Ovary (tissue), 9 donors: ENCODE measurements around the gene USP49. TPM values are rescaled to one million over a fixed set of nuclear protein-coding genes. Genes with fewer than 3 reads are reported as not detected.

Experiments used
- DNase-seq, 5 donors: peaks; one replicate each; pipeline ENCODE4 v3.0.0-alpha.2; 2019 to 2020
- H3K27ac ChIP-seq, 2 donors: fragments of 200-600 bp; one replicate each; pipeline versions ENCODE4 v1.5.1 to v1.8.0; 2019 to 2022
- H3K27me3 ChIP-seq: fragments of 200-600 bp; one replicate; pipeline ENCODE4 v1.8.0; 2022
- H3K36me3 ChIP-seq: fragments of 200-600 bp; sonication (generic); one replicate; pipeline ENCODE4 v1.5.1; 2019
- H3K4me1 ChIP-seq: one replicate; pipeline ENCODE4 v1.8.1; 2013; ENCODE audit warnings: mild to moderate bottlenecking, moderate library complexity; ENCODE audit not compliant: insufficient read depth
- H3K4me3 ChIP-seq: fragments of 200-600 bp; sonication (generic); one replicate; pipeline ENCODE4 v1.5.1; 2017
- H3K9me3 ChIP-seq, 2 donors: fragments of 200-600 bp in 1 of 2; sonication (generic) in 1 of 2; one replicate each; pipeline versions ENCODE4 v1.5.1 to v1.8.1; 2013 to 2019; ENCODE audit warnings: mild to moderate bottlenecking in 1 of 2, moderate library complexity in 1 of 2
- EP300 ChIP-seq: sonication (generic); formaldehyde crosslinking; IDR thresholded peaks from one replicate; pipeline ENCODE4 v1.6.1; 2017; ENCODE audit warnings: antibody characterized with exemption
- POLR2A ChIP-seq: fragments of 450-650 bp; IDR thresholded peaks from one replicate; pipeline ENCODE4 v1.6.1; 2017; ENCODE audit warnings: antibody characterized with exemption, mild to moderate bottlenecking, moderate library complexity
- WGBS, 3 donors: extraction: QIAGEN DNeasy Blood & Tissue Kit in 1 of 3; methylation state at CpG; one replicate each; pipeline versions ENCODE4 v1.1.5 to v1.1.7; 2013 to 2017; 5-methylcytosine and 5-hydroxymethylcytosine counted together
- intact Hi-C, 4 donors: fragments of 100-400 bp; cut with DNase I; formaldehyde crosslinking; loops; one replicate each; pipeline versions ENCODE4 v1.11.0 to v1.15.1; 2022 to 2023
- polyA plus RNA-seq, 2 donors: library from polyadenylated mRNA; stranded (reverse); fragments of 200-250 nt in 1 of 2; fragments of 350-450 nt in 1 of 2; fragmentation: Illumina TruSeq in 1 of 2; extraction: RNeasy Lipid Tissue Mini Kit (QIAGEN cat#74804) in 1 of 2; gene quantifications; one replicate each; pipeline ENCODE4 v1.2.3, GENCODE V29; 2013 to 2014
- total RNA-seq, 7 donors: library from RNA; depleted of rRNA in 2 of 7; stranded (reverse); fragments of >200 nt in 2 of 7; fragmentation: NEBNext Ultra II Directional in 3 of 7; extraction: Animal tissue kit (Norgen Biotek cat#: 25700) in 3 of 7; gene quantifications; one replicate each; pipeline versions ENCODE4 v1.1.0 to v1.2.4, GENCODE V29; 2016 to 2023
- TF ChIP-seq, protein P1 (sequence below), 3 donors: fragments of 450-650 bp in 2 of 3; fragments of 200-600 bp in 1 of 3; IDR thresholded peaks; one replicate each; pipeline versions ENCODE4 v1.5.1 to v1.8.0; 2016 to 2022; ENCODE audit warnings: antibody characterized with exemption in 3 of 3, mild to moderate bottlenecking in 1 of 3
- donor health status: DM: no; HTN: no; CAD: no; lungs with moderate emphysema.
- donor health status: DM: no; HTN: no; CAD: no.
- donor health status: Bipolar disorder and iron deficiency.
- donor health status: DM: yes; HTN: yes; CAD: no.
- donor health status: DM: no; HTN: no; CAD: no.
- donor health status: DM: yes; HTN: yes; CAD: no.

Gene USP49
- total and polyA plus RNA-seq, 9 donors = 2.0 to 5.1 (median 3.1) TPM

DNA sequence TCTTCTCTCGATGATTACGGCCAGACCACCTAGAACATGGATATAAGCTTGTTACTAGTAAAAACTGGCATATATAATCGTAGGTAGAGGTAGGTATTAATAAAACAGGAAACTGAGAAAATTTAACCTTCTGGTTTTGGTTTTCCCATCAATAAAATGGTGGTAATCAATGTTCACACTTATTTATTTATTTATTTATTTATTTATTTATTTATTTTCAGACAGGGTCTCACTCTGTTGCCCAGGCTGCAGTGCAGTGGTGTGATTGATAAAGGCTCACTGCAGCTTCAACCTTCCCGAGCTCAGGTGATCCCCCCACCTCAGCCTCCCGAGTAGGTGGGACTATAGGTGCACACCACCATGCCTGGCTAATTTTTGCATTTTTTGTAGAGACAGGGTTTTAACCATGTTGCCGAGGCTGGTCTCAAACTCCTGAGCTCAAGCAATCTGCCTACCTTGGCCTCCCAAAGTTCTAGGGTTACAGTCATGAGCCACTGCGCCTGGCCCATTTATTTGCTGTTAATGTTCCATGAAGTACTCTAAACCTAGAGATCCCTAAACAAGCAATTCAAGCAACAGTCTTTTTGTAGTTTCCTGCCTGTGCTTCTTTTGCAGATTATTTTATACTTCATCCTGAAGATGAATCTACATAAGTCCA lies 96.1 kb downstream of the USP49 start:
- TF ChIP-seq POLR2A (no peak), EP300 (no peak)
- TF ChIP-seq, protein P1, sequence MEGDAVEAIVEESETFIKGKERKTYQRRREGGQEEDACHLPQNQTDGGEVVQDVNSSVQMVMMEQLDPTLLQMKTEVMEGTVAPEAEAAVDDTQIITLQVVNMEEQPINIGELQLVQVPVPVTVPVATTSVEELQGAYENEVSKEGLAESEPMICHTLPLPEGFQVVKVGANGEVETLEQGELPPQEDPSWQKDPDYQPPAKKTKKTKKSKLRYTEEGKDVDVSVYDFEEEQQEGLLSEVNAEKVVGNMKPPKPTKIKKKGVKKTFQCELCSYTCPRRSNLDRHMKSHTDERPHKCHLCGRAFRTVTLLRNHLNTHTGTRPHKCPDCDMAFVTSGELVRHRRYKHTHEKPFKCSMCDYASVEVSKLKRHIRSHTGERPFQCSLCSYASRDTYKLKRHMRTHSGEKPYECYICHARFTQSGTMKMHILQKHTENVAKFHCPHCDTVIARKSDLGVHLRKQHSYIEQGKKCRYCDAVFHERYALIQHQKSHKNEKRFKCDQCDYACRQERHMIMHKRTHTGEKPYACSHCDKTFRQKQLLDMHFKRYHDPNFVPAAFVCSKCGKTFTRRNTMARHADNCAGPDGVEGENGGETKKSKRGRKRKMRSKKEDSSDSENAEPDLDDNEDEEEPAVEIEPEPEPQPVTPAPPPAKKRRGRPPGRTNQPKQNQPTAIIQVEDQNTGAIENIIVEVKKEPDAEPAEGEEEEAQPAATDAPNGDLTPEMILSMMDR (IDR thresholded peaks at IDR 0.05) = no peak
- H3K36me3 ChIP-seq = no peaks in the 10 kb centered on the region

DNA sequence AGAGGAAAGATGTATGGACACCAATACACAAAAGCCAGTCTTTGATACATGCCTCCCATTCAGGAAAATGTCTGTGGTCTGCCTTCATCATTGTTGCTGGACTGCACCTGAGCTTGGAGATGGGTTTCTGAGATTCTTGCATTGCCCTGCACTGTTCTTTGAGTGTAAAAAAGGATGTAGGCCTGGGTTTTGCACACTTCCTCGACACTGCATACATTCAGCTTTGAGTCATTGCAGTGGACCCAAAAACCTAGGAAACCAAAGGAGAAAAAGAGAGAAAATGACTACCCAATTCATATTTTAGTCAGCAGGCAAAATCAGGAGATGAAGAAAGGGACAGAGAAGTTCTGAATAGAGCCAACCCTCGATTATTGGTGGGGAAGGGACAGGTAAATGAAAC lies 98.7 kb downstream of the USP49 start:
- Histone ChIP-seq H3K9me3 (no peaks in the 10 kb centered on the region), H3K27me3 (no peaks in the 10 kb centered on the region), H3K4me3 (no peak overlapping the region), H3K36me3 (no peaks in the 10 kb centered on the region), H3K4me1 (no peaks in the 10 kb centered on the region), H3K27ac (no peak overlapping the region)
- DNase-seq = no peak
- intact Hi-C loops = no loop called here
- 89 to 98% (median 90%) methylated on average over 2 of the region's 2 CpGs for WGBS, 3 donors
- TF ChIP-seq EP300 (no peak), POLR2A (no peak)
- TF ChIP-seq, protein P1 (IDR thresholded peaks at IDR 0.05) = no peak

More for the DNA sequence above, 96.1 kb downstream of the USP49 start:
- Histone ChIP-seq H3K27me3 (no peaks in the 10 kb centered on the region), H3K4me3 (no peak overlapping the region), H3K27ac (no peak overlapping the region), H3K9me3 (no peaks in the 10 kb centered on the region), H3K4me1 (no peaks in the 10 kb centered on the region)
- intact Hi-C loops = no loop called here
- WGBS, 3 donors = 95 to 98% (median 97%) methylated on average over 7 of the region's 7 CpGs
- DNase-seq = no peak

DNA sequence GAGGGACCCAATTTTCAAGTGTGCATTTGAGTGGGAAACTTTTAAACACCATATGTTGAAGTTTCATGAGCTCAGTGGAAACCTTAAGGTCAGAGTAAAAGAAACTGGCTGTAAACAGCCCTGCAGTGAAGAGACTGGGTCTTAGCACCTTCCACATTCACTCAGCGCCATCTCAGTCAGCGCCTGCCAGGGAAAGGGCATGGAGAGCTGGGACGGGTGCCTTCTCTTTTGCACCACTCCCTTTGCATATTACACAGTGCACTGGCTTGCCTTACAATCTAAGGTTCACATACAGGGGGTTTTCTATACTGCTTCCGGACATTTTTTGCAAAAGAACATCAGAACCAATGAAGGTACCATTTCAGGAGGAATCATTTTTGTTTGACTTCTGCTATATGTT lies 103.2 kb downstream of the USP49 start:
- intact Hi-C loops = no loop called here
- H3K36me3 ChIP-seq = no peaks in the 10 kb centered on the region
- no peak overlapping the region for H3K4me3 ChIP-seq
- H3K27ac ChIP-seq = no peak overlapping the region
- TF ChIP-seq POLR2A (no peak), EP300 (no peak)
- TF ChIP-seq, protein P1 (IDR thresholded peaks at IDR 0.05) = no peak
- DNase-seq = no peak
- H3K27me3 ChIP-seq = no peaks in the 10 kb centered on the region
- whole genome bisulfite sequencing, 3 donors = 77 to 86% (median 84%) methylated on average over 4 of the region's 4 CpGs
- no peaks in the 10 kb centered on the region for H3K9me3 ChIP-seq
- peaks cover 3% of the 10 kb centered on the region for H3K4me1 ChIP-seq

DNA sequence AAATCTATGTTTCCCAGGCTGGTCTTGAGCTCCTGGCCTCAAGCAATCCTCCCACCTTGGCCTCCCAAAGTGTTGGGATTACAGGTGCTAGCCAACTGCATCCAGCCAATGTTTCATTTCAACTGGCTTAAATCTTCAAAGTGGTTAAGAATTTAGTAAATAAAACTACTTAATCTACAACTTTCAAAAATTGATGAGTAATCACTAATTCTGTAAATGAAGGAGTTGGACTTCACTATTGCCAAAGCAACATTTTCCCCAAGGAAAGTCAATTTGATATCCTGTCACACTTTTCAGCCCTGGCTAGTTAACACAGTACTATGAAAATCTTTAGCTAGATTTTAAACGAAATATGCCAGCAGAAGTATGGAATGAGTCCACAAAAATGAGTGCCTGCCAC lies 103.9 kb downstream of the USP49 start:
- Histone ChIP-seq H3K36me3 (no peaks in the 10 kb centered on the region), H3K9me3 (no peaks in the 10 kb centered on the region), H3K4me3 (no peak overlapping the region), H3K27ac (no peak overlapping the region), H3K4me1 (peaks cover 3% of the 10 kb centered on the region), H3K27me3 (no peaks in the 10 kb centered on the region)
- TF ChIP-seq POLR2A = no peak
- TF ChIP-seq, protein P1 (IDR thresholded peaks at IDR 0.05) = no peak
- no peak for TF ChIP-seq EP300
- intact Hi-C loops = no loop called here
- 63 to 70% (median 66%) methylated on average over 1 of the region's 1 CpG for WGBS, 3 donors
- no peak for DNase-seq
